ENCODE results near the gene KIF23.

Gene KIF23

DNA sequence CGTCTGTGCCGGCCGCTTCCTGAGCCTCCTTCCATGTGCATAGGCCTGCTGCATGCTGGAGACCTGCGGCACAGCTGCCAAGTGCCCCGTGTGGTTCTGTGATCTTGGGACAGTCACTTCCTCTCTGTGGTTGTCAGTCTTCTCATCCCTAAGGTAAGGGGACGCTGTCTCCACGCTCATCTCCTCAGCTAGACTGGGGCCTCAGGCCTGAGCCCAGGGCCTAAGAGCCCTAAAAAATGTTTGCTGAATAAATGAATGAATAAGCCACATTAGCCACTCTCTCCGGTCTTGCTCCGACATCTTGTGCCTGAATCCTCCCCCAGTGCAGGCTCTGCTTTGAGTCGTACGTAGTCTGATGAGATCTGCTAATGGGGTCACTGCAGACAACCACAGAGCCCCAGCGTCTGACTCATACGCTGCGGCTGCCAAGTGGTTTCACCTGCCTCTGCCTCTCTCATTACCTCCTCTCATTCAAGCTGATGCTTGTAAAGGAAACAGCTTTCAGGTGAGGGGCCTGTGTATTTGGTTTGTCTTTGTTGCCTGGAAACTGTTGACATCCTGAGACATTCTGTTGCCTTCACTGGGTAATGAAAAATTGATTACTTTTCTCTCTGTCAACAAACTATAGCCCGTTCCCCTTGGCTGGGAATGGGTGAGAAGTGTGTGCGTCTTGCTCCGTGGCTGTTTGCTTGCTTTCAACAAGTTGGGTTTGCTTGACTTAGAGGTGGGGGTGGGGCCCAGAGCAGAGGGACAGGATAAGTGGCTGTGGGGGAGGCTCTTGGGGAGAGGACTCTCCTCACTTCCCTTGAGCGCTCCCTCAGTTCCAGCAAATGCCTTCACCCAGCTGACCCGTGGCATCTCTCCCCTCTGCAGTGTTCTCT lies 54.3 kb downstream of the KIF23 start:
- no peak for DNase-seq

GRCh38 chr15:69469467-69470201 lies 55.5 kb downstream of the KIF23 start:
- no peak for DNase-seq

- DNase-seq, result no peak
These were observed 57.9 kb downstream of the KIF23 start for GRCh38 chr15:69472046-69472445.

GRCh38 chr15:69472562-69472961 lies 58.4 kb downstream of the KIF23 start:
- no peak for DNase-seq

DNA sequence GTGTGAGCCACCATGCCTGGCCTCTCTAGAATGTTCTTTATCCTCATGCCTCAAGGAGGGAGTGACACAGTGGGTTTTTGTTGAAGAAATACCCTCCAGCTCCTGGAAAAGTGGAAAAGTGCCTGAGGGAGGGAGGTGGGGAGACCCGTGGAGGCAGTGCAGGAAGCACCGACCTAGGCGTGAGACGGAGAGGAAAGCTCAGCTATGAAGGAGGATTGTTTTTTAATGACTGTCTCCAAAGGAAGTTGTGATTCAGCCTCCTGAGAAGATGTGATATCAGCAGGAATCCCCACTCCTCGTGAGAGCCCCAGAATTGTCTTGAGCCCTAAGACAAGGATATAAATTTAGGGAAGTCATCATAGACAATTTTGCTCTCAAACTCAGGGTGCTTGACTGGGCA lies 60.1 kb downstream of the KIF23 start:
- DNase-seq, result no peak

DNA sequence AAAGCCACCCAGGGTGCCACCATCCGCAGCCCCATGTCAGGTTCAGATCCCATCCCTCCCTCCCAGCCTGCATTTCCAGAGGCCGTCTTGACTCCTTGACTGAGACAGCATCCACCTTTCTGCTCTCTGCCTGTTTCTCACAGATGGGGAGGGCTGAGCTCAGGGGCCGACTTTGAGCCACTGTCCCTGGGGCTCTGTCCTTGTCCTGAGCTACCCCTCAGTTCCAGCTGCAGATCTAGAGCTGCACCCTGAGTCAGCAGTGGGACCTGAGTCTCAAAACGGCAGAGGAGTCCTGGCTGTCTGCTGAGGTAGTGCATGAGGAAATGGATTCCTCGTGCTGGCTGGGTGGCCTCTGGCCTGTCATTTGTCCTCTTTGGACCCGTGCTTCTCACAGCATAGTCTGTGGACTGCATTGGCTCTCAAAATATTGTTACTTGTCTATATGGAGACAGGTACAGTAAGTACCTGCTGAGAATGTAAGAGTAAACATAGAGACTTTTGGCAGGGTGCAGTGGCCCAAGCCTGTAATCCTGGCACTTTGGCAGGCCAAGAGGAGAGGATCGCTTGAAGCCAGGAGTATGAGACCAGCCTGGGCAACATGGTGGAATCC lies 60.8 kb downstream of the KIF23 start:
- no peak for DNase-seq

DNA sequence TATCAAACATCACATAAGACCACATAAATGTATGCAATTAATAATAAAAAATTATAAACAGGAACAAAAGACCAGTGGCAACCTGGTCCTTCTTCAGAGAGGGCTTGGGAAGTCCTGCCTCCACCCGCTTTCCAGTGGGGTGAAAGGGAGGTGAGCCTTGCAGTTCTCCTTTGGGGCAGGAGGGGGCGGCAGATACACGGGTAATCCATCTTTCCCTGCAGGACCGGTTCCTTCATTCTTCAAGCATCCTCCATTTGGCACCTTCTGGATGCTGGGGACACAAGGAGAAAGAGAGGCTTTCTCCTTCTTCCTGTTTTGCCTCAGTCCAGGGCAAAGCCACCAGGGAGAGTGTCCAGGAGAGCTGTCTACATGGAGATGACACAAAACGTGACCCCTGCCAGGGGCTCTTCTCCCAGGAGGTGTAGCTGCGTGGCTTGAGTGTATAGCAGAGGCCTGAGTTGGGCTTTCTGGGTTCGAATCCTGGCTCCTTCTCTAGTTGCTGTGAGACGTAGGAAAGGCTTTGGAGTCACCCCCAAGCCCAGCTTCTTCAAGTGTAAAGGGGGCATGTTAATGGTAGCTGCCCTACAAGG lies 61.7 kb downstream of the KIF23 start:
- no peak for DNase-seq

DNA sequence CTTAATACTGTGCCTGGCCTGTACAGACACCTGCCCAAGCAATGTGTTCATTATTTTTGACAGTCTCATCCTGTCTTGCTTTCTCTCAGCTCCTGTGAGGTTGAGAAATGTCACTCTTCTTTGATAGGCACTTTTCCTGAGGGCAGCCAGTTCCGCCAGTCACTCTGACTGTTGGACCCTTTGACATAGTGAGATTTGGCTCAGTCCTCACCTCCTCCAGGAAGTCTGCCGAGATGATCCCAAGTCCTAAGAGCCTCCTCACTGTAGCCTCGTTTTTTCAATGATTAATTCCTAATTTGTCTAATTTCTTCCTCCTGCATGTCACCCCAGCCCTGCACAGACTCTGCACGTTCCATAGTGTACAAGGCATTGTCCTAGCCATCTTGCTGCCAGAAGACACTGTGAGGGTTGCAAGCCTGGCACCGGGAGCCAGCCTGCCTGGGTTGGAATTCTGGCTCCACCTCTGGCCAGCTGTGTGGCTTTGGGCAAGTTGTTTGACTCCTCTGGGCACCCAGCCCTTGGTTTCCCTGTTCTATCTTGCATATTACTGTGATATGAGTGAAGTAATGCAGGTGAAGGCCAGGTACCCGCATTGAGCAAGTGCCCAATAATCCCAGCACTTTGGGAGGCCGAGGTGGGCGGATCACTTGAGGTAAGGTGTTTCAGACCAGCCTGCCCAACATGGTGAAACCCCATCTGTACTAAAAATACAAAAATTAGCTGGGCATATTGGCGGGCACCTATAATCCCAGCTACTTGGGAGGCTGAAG lies 62.7 kb downstream of the KIF23 start:
- DNase-seq, result no peak

- no peak for DNase-seq
These were observed 64.2 kb downstream of the KIF23 start for GRCh38 chr15:69478259-69478781.

- DNase-seq, result no peak
These were observed 64.9 kb downstream of the KIF23 start for GRCh38 chr15:69479081-69479480.

- DNase-seq, result no peak
These were observed 65.8 kb downstream of the KIF23 start for GRCh38 chr15:69479971-69480370.

DNA sequence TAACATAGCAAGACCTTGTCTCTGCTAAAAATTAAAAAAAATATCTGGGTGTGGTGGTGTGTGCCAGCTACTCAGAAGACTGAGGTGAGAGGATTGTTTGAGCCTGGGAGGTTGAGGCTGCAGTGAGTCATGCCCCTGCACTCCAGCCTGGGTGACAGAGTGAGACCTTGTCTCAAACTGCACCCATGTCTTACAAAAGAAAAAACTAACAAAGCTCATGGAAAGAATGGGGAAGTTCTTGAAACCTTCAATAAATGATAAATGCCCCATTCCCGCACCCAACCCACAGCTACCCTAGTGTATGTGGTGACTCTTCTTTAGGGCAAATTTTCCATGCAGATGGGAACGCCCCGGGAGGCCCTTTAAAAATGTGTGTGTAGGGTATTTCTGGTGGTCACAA lies 66.8 kb downstream of the KIF23 start:
- no peak for DNase-seq

DNA sequence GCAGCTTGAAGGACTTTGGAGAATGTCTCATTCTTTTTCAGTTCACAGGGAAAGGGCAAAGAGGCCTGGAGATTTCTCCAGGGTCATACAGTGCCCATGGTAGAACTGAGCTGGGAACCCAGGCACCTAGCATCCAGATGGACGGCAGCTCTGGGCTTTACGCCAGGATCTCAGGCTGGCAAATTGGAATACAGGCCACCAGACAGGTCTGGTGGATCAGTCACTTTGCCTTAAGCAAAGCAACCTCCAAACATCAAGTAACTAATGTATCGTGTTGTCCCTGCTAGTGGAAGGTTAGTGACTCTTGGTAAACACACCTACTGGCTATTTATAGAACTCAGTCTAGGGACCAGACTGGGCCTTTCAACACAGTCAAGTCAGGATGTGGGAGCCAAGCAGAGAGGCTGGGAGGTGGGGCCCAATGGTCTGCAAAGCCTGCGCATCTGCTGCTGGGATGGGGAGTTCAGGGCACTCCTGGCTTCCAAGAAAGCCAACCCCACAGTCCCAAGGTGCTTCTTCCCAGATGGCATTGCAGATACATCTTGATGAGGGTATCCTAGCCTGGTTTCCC lies 68.6 kb downstream of the KIF23 start:
- DNase-seq, result no peak

DNA sequence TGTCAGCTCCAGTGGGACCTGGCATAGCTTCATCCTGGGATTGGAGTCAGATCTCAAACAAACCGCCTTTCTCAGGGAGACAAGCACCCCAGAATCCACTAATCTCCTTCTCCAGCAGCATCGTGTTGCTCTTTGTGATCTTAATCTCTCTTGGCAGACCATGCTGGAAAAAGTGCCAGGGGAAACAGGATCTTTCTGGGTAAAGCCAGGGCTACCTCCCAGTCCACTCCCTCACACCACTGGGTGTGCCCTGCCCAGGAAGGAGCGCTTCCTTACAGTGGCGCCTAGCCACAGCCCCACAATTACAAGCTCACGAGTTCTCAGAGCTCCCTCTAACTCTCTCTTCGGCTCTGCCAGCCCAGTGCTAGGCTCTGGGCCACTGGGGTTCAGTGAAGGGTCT lies 70.7 kb downstream of the KIF23 start:
- no peak for DNase-seq

DNA sequence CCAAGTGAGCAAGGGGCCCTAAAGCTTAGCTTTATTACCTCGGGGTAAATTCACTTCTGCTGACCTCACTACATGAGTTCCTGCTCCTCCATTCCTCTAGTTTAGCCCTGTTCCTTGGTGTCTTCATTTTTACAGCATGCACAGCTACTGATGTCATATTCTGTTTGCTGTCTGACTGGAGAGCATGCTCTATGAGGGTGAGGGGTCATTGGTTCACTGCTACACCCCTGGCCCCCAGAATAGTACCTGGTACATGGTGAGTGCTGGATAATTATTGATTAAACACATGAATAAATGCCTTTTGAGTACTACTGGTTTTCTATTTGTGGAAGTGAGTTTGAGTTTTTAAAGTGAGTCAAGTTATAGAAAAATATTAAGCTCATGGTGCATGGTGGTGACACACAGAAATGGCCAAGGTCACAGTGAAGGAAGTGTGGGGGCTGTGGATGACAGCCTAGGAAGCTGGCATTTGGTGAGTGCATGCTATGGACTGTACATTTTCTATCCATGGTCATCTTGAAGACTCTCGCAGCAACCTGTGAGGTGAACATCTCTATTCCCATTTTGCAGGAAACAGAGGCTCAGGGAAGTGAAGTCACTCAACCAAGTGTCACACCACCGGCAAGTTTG lies 72.4 kb downstream of the KIF23 start:
- DNase-seq, result no peak

DNA sequence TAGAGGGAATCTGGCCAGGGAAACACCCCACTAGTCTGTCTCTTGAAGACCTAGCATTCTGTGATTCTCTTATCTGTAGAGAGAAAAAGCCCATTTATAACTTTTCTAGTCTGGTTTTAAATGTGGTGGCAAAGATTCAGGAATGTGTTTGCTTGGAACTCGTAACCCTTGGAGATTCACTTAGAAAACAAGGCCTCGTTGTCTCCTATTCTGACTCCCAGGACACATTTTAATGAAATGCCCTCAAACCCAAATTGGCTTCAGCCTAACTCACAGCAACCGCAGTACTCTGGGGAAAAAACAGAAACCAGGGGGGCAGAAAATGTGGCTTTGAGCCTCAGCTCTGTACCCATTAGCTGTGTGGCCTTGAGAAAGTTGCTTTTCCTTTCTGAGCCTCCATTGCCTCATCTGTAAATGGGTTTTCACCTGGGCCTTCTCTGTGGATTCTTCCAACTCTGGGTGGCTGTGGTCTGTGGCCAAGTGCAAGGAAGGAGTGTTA lies 75.0 kb downstream of the KIF23 start:
- no peak for DNase-seq

DNA sequence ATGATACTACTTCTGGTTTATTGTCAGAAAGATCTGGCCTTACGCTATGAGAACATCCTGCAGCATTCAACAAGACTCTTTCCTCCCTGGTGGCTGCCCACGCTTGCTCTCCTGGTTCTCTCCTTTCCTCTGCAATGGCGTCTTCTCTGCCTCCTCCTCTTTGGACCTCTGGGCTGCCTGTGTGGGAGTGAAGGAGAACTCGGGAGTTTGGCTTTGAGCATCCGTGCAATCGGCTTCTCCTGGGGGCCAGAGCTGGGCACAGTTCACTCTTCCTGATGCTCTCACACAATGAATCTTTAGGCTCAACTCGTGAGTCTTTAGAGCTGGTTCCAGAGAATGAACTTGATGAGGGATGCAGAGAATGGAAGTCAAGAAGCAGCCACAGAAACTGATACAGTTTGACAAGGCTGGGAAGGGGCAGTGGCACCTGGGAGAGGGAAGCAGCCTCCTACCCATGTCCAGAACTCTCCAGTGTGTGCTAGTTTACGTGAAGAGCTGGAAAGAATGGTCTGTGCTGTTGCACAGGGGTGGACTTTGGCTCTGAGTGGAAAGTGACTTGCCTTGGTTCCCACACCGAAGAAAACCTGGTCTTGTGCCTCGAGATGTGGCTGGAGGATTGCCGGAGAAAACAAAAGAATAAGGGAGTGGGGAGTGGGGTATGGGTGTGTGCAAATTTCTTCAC lies 76.3 kb downstream of the KIF23 start:
- DNase-seq, result no peak

DNA sequence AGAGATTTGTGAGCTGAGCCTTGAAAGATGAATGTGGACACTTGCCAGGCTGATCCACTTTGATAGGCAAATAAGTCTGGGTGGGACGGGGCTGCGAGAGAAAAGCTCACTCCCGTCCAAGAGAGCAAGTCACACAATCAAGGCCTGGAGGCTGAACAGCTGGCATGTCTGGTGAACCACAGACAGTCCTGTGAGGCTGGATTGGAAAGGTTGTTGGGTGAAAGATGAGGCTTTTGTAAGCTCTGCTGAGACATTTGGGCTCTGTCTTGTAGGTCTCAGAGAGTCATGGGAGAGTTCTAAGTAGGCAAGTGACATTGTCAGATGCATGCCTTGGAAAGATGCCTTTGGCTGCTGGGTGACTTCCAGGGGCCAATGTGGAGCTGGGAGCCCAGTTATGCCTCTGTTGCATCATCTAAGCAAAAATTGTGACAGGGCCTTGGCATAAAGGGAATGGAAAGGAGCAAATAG lies 76.9 kb downstream of the KIF23 start:
- no peak for DNase-seq

- no peak for DNase-seq
These were observed 79.3 kb downstream of the KIF23 start for GRCh38 chr15:69493406-69493805.

DNA sequence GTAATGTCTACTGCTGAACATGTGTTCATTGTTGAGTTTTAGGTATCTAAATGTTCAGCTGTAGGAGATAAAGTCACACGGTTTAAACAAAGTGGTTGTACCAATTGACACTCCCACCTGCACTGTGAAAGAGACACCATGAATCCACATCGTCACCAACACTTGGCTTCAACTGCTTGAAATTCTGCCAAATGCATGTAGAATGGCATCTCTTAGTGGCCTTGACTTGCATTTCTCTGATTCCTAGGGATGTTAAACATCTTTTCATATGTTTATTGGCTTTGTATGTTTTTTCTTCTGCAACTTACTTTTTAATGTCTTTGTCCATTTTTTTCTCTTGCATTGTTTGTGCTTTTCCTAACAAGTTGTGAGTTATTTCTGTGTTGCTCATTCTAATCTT lies 81.9 kb downstream of the KIF23 start:
- DNase-seq, result no peak

- DNase-seq, result no peak
These were observed 82.9 kb downstream of the KIF23 start for GRCh38 chr15:69497076-69497475.

All from DMS 273 treated with DMSO at 0.1 percent for 48 hours (cell line).